HL-60 (cell line): ENCODE results near the gene TRPM1.

Source experiments
- DNase-seq, 2 experiments: peaks; one replicate each; pipeline ENCODE4 v3.0.0-alpha.2; 2010 to 2020; ENCODE audit warnings: low read depth in 1 of 2, low spot score in 1 of 2
- H3K27ac ChIP-seq: fragments of 250-450 bp; sonication (Bioruptor Pico); replicated peaks from 2 replicates; pipeline ENCODE4 v1.5.1; 2020; ENCODE audit warnings: mild to moderate bottlenecking, moderate library complexity
- H3K27me3 ChIP-seq: fragments of 250-450 bp; sonication (Bioruptor Pico); 2 replicates; pipeline ENCODE4 v1.5.1; 2021; ENCODE audit warnings: mild to moderate bottlenecking, moderate library complexity; ENCODE audit not compliant: insufficient read depth, poor library complexity, severe bottlenecking
- H3K4me3 ChIP-seq: replicated peaks from 2 replicates; pipeline ENCODE4 v1.5.1; 2011; ENCODE audit warnings: mild to moderate bottlenecking, control low read depth, low read length; ENCODE audit not compliant: insufficient read depth
- CTCF ChIP-seq: IDR thresholded peaks from one replicate; pipeline ENCODE4 v1.5.1; 2011; ENCODE audit warnings: low read length, control low read depth, inconsistent platforms; ENCODE audit not compliant: insufficient read depth
- GABPA ChIP-seq: IDR thresholded peaks from 2 replicates; pipeline ENCODE4 v1.6.1; 2012; ENCODE audit warnings: low read depth
- POLR2AphosphoS5 ChIP-seq: IDR thresholded peaks from 2 replicates; pipeline ENCODE4 v1.6.1; 2012; ENCODE audit warnings: low read depth
- REST ChIP-seq: IDR thresholded peaks from 2 replicates; pipeline ENCODE4 v1.6.1; 2012; ENCODE audit warnings: low read depth; ENCODE audit not compliant: insufficient replicate concordance
- SPI1 ChIP-seq: IDR thresholded peaks from 2 replicates; pipeline ENCODE4 v1.6.1; 2012; ENCODE audit warnings: low read depth, mild to moderate bottlenecking, borderline replicate concordance

Gene TRPM1

GRCh38 chr15:30969724-30970123 is 131.8 kb downstream of the TRPM1 start:
- Histone ChIP-seq H3K27ac (no peak overlapping the region), H3K27me3 (no peaks in the 10 kb centered on the region), H3K4me3 (no peak overlapping the region)
- TF ChIP-seq SPI1: no peak
- no peak for TF ChIP-seq GABPA
- no peak for TF ChIP-seq POLR2AphosphoS5
- no peak for TF ChIP-seq CTCF
- no peak for TF ChIP-seq REST
- no peak for DNase-seq

- no peak overlapping the region for H3K27ac ChIP-seq
- TF ChIP-seq POLR2AphosphoS5 (no peak), CTCF (no peak), SPI1 (no peak), GABPA (no peak), REST (no peak)
- no peak overlapping the region for H3K4me3 ChIP-seq
- DNase-seq: no peak
- H3K27me3 ChIP-seq: no peaks in the 10 kb centered on the region
Measured at GRCh38 chr15:30963681-30964080, 137.8 kb downstream of the TRPM1 start.

GRCh38 chr15:30962659-30963058 is 138.9 kb downstream of the TRPM1 start:
- no peak overlapping the region for H3K27ac ChIP-seq
- no peak for DNase-seq
- no peak overlapping the region for H3K4me3 ChIP-seq
- TF ChIP-seq GABPA: no peak
- TF ChIP-seq REST: no peak
- no peak for TF ChIP-seq CTCF
- no peak for TF ChIP-seq SPI1
- no peak for TF ChIP-seq POLR2AphosphoS5
- no peaks in the 10 kb centered on the region for H3K27me3 ChIP-seq
